Measurements from ENCODE around the gene JADE1.

Gene JADE1

GRCh38 chr4:128859887-128860677 is 50.6 kb downstream of the JADE1 start:
- Histone ChIP-seq H3K79me2 (ENCODE audit: control insufficient read depth, insufficient read depth, low read length, unreplicated experiment) (peaks cover 3% of the 10 kb centered on the region), H2AFZ (ENCODE audit: low read length, unreplicated experiment) (no peak overlapping the region), H3K4me3 (ENCODE audit: low read depth, low read length) (no peak overlapping the region), H3K27me3 (ENCODE audit: insufficient read depth, low read length) (no peaks in the 10 kb centered on the region), H3K27ac (ENCODE audit: low read depth, low read length) (no peak overlapping the region), H3K36me3 (ENCODE audit: insufficient read depth, low read length) (peaks cover 35% of the 10 kb centered on the region), H3K4me1 (ENCODE audit: control insufficient read depth, insufficient read depth, low read length, unreplicated experiment) (peaks cover 18% of the 10 kb centered on the region)

- H3K36me3 ChIP-seq (ENCODE audit: insufficient read depth, low read length), result peaks cover 35% of the 10 kb centered on the region
- no peak overlapping the region for H2AFZ ChIP-seq (ENCODE audit: low read length, unreplicated experiment)
- no peak overlapping the region for H3K27ac ChIP-seq (ENCODE audit: low read depth, low read length)
- H3K27me3 ChIP-seq (ENCODE audit: insufficient read depth, low read length), result no peaks in the 10 kb centered on the region
- no peak overlapping the region for H3K4me3 ChIP-seq (ENCODE audit: low read depth, low read length)
- H3K79me2 ChIP-seq (ENCODE audit: control insufficient read depth, insufficient read depth, low read length, unreplicated experiment), result peaks cover 3% of the 10 kb centered on the region
- peaks cover 14% of the 10 kb centered on the region for H3K4me1 ChIP-seq (ENCODE audit: control insufficient read depth, insufficient read depth, low read length, unreplicated experiment)
These were observed 52.5 kb downstream of the JADE1 start for GRCh38 chr4:128861856-128862518.

GRCh38 chr4:128862608-128863311 is 53.3 kb downstream of the JADE1 start:
- H3K4me3 ChIP-seq (ENCODE audit: low read depth, low read length), result no peak overlapping the region
- peaks cover 3% of the 10 kb centered on the region for H3K79me2 ChIP-seq (ENCODE audit: control insufficient read depth, insufficient read depth, low read length, unreplicated experiment)
- H3K4me1 ChIP-seq (ENCODE audit: control insufficient read depth, insufficient read depth, low read length, unreplicated experiment), result peaks cover 14% of the 10 kb centered on the region
- H3K27me3 ChIP-seq (ENCODE audit: insufficient read depth, low read length), result no peaks in the 10 kb centered on the region
- H3K27ac ChIP-seq (ENCODE audit: low read depth, low read length), result no peak overlapping the region
- no peak overlapping the region for H2AFZ ChIP-seq (ENCODE audit: low read length, unreplicated experiment)
- H3K36me3 ChIP-seq (ENCODE audit: insufficient read depth, low read length), result peaks cover 29% of the 10 kb centered on the region

- Histone ChIP-seq H3K4me1 (ENCODE audit: control insufficient read depth, insufficient read depth, low read length, unreplicated experiment) (peaks cover 14% of the 10 kb centered on the region), H3K27me3 (ENCODE audit: insufficient read depth, low read length) (no peaks in the 10 kb centered on the region), H3K4me3 (ENCODE audit: low read depth, low read length) (no peak overlapping the region), H2AFZ (ENCODE audit: low read length, unreplicated experiment) (no peak overlapping the region), H3K27ac (ENCODE audit: low read depth, low read length) (no peak overlapping the region), H3K79me2 (ENCODE audit: control insufficient read depth, insufficient read depth, low read length, unreplicated experiment) (peaks cover 3% of the 10 kb centered on the region), H3K36me3 (ENCODE audit: insufficient read depth, low read length) (peaks cover 31% of the 10 kb centered on the region)
These were observed 54.0 kb downstream of the JADE1 start for GRCh38 chr4:128863312-128864075.

- Histone ChIP-seq H3K4me1 (ENCODE audit: control insufficient read depth, insufficient read depth, low read length, unreplicated experiment) (peaks cover 3% of the 10 kb centered on the region), H3K36me3 (ENCODE audit: insufficient read depth, low read length) (peaks cover 43% of the 10 kb centered on the region), H3K79me2 (ENCODE audit: control insufficient read depth, insufficient read depth, low read length, unreplicated experiment) (peaks cover 3% of the 10 kb centered on the region), H2AFZ (ENCODE audit: low read length, unreplicated experiment) (no peak overlapping the region), H3K27ac (ENCODE audit: low read depth, low read length) (no peak overlapping the region), H3K4me3 (ENCODE audit: low read depth, low read length) (no peak overlapping the region), H3K27me3 (ENCODE audit: insufficient read depth, low read length) (no peaks in the 10 kb centered on the region)
These were observed 55.6 kb downstream of the JADE1 start for GRCh38 chr4:128865132-128865531.

GRCh38 chr4:128866269-128866668 is 56.8 kb downstream of the JADE1 start:
- Histone ChIP-seq H3K4me1 (ENCODE audit: control insufficient read depth, insufficient read depth, low read length, unreplicated experiment) (peaks cover 6% of the 10 kb centered on the region), H3K36me3 (ENCODE audit: insufficient read depth, low read length) (peaks cover 46% of the 10 kb centered on the region), H2AFZ (ENCODE audit: low read length, unreplicated experiment) (no peak overlapping the region), H3K4me3 (ENCODE audit: low read depth, low read length) (no peak overlapping the region), H3K27ac (ENCODE audit: low read depth, low read length) (no peak overlapping the region), H3K27me3 (ENCODE audit: insufficient read depth, low read length) (no peaks in the 10 kb centered on the region), H3K79me2 (ENCODE audit: control insufficient read depth, insufficient read depth, low read length, unreplicated experiment) (peaks cover 3% of the 10 kb centered on the region)

- H3K79me2 ChIP-seq (ENCODE audit: control insufficient read depth, insufficient read depth, low read length, unreplicated experiment), result no peaks in the 10 kb centered on the region
- H3K4me1 ChIP-seq (ENCODE audit: control insufficient read depth, insufficient read depth, low read length, unreplicated experiment), result peaks cover 11% of the 10 kb centered on the region
- H3K36me3 ChIP-seq (ENCODE audit: insufficient read depth, low read length), result peaks cover 49% of the 10 kb centered on the region
- H3K27ac ChIP-seq (ENCODE audit: low read depth, low read length), result no peak overlapping the region
- H2AFZ ChIP-seq (ENCODE audit: low read length, unreplicated experiment), result no peak overlapping the region
- no peak overlapping the region for H3K4me3 ChIP-seq (ENCODE audit: low read depth, low read length)
- no peaks in the 10 kb centered on the region for H3K27me3 ChIP-seq (ENCODE audit: insufficient read depth, low read length)
These were observed 57.2 kb downstream of the JADE1 start for GRCh38 chr4:128866691-128867090.

- H2AFZ ChIP-seq (ENCODE audit: low read length, unreplicated experiment), result no peak overlapping the region
- no peaks in the 10 kb centered on the region for H3K79me2 ChIP-seq (ENCODE audit: control insufficient read depth, insufficient read depth, low read length, unreplicated experiment)
- no peaks in the 10 kb centered on the region for H3K27me3 ChIP-seq (ENCODE audit: insufficient read depth, low read length)
- peaks cover 60% of the 10 kb centered on the region for H3K36me3 ChIP-seq (ENCODE audit: insufficient read depth, low read length)
- H3K4me1 ChIP-seq (ENCODE audit: control insufficient read depth, insufficient read depth, low read length, unreplicated experiment), result peaks cover 21% of the 10 kb centered on the region
- no peak overlapping the region for H3K4me3 ChIP-seq (ENCODE audit: low read depth, low read length)
- no peak overlapping the region for H3K27ac ChIP-seq (ENCODE audit: low read depth, low read length)
These were observed 59.3 kb downstream of the JADE1 start for GRCh38 chr4:128868758-128869157.

- Histone ChIP-seq H3K27me3 (ENCODE audit: insufficient read depth, low read length) (no peaks in the 10 kb centered on the region), H3K79me2 (ENCODE audit: control insufficient read depth, insufficient read depth, low read length, unreplicated experiment) (no peaks in the 10 kb centered on the region), H2AFZ (ENCODE audit: low read length, unreplicated experiment) (no peak overlapping the region), H3K4me1 (ENCODE audit: control insufficient read depth, insufficient read depth, low read length, unreplicated experiment) (peaks cover 21% of the 10 kb centered on the region), H3K36me3 (ENCODE audit: insufficient read depth, low read length) (peaks cover 56% of the 10 kb centered on the region), H3K27ac (ENCODE audit: low read depth, low read length) (no peak overlapping the region), H3K4me3 (ENCODE audit: low read depth, low read length) (no peak overlapping the region)
These were observed 60.4 kb downstream of the JADE1 start for GRCh38 chr4:128869776-128870509.

GRCh38 chr4:128871948-128872347 is 62.4 kb downstream of the JADE1 start:
- no peak overlapping the region for H3K4me3 ChIP-seq (ENCODE audit: low read depth, low read length)
- H3K79me2 ChIP-seq (ENCODE audit: control insufficient read depth, insufficient read depth, low read length, unreplicated experiment), result no peaks in the 10 kb centered on the region
- H3K36me3 ChIP-seq (ENCODE audit: insufficient read depth, low read length), result peaks cover 46% of the 10 kb centered on the region
- no peaks in the 10 kb centered on the region for H3K27me3 ChIP-seq (ENCODE audit: insufficient read depth, low read length)
- H2AFZ ChIP-seq (ENCODE audit: low read length, unreplicated experiment), result no peak overlapping the region
- peak overlapping the region; percentile 82 for H3K27ac ChIP-seq (ENCODE audit: low read depth, low read length)
- peaks cover 21% of the 10 kb centered on the region for H3K4me1 ChIP-seq (ENCODE audit: control insufficient read depth, insufficient read depth, low read length, unreplicated experiment)

All from ACC112 (cell line).